Hindlimb muscle (tissue), 1 donor: ENCODE data around the gene IL1RAPL1. TPM values are rescaled to one million over a fixed set of nuclear protein-coding genes. Genes with fewer than 3 reads are reported as not detected.
"Not testable (repeated sequence)": the region's sequence is repeated elsewhere in the genome, so short reads cannot be mapped to it uniquely, and the experiment has no call there.

ENCODE experiments used
- DNase-seq: peaks from one replicate; pipeline ENCODE4 v3.0.0-alpha.2; 2013
- polyA plus RNA-seq: library from polyadenylated mRNA; unstranded; fragments of 120-200 nt; gene quantifications from one replicate; pipeline ENCODE4 v1.2.1, GENCODE V29; 2013; ENCODE audit not compliant: insufficient read length

The IL1RAPL1 gene
- polyA plus RNA-seq, 1 donor: 1.6 TPM

DNA sequence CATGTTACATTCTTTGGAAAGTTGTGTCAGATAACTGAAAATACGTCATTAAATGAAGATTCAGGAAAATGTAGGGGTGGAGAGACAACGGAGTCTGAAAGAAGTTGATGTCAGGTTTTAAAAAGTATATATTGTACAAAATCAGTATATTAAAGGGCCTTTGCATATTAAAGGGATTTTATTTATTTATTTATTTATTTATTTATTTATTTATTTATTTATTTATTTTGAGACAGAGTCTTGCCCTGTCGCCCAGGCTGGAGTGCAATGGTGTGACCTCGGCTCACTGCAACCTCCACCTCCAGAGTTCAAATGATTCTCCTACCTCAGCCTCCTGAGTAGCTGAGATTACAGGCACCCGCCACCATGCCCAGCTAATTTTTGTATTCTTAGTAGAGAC, 213.4 kb downstream of the IL1RAPL1 start:
- DNase-seq: not testable (repeated sequence)

DNA sequence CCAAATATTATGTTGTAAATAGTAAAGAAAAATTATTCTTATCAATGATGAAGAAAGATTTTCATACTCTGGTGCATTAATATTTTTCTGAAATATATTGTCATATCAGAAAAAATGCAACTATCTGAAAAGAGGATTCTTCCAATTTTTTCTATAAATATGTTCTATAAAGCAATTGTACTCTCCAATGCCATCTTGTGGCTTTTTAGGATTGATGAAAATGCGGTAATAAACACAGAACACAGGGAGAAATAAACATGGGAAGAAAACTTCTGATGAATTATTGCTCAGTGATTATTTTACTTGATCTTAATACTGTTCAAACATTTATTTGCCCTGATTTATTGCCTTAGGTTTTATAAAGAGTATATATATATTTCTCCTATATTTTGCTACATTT, 215.4 kb downstream of the IL1RAPL1 start:
- no peak for DNase-seq

DNA sequence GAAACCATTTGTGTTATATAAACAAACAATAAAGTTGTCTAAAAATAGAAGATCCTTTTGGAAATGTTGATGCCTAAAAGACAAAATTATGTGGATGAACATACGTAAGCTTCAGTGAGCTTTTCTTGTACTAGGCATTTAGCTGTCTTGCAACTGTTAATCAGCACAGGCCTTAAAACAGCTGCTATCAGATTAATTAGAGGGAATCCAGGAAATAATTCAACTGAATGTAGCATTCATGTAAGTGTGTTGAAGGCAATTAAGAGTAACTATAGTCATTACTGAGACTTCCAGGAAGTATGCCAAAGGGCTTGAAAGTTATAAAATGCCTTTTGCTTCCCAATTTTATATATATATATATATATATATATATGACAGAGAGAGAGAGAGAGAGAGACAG, 248.7 kb downstream of the IL1RAPL1 start:
- no peak for DNase-seq

DNA sequence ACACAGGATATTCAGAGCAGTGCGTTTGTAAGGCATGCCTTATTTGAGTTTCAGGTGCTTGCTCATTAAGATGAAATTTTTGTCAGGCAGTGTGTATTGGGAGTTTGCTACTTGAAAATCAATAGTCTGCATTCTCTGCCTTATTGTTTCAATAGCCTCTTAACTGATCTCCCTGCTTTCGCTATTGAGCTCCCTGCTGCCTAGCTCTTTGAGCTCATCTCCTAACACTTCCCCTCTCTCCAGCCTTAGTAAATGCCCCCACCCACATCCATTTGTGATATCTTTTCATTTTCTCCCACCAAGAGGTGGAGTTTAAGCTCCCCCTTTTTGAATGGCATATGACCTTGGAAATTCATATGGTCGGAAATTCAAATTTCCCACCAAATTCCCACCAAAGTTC, 256.6 kb downstream of the IL1RAPL1 start:
- no peak for DNase-seq

DNA sequence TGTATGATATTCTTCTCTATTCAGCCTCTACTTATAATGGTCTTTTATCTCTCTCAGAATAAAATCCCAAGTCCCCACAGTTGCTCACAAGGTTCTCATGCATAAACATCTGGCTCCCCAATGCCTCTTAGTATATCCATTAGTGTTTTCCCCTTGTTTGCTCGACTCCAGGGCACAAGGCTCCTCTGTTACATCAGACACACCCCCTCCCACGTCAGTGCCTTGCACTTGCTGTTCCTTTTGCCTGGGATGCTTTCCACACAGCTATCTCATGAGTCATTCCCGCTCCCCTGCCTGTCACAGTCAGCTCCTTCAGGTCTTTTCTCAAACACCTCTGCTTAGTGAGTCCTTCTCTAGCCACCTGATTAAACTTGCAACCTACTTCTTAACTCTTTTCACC, 260.2 kb downstream of the IL1RAPL1 start:
- no peak for DNase-seq

DNA sequence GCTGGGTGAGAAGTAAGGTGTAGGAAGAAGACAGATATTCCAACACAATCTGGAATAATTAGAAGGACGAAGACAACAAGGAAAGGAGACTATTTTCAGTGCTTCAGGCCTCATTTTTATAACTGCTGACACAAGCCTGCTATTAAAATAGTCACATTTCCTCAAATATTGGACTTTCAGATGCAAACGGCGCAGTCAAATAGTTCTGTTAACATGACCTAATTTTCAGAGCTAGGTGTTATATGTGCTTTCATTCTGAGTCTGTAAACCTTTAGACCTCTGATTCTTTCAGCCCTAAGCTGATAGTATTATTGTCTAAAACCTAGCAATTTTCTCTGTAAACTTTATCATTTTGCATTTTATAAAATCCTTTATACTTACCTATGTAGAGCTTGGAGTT, 261.5 kb downstream of the IL1RAPL1 start:
- no peak for DNase-seq

DNA sequence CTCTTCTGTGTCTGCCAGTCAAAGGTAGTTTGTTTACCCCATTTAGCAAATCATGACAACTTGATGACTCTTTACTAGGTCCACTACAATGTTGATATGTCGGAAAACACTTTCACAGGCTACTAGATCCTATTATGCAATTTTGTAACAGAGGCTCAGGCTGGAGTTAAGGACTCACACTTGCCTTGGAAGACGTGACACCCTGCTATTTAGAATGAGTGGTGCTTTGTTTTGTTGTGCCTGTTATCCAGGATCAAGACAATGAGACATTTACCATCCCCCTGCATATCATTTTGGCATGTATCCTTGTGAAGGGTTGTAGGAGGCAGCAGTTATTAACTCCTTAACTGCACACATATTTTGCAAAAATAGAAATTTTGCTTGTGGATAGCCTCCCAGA, 263.7 kb downstream of the IL1RAPL1 start:
- no peak for DNase-seq

DNA sequence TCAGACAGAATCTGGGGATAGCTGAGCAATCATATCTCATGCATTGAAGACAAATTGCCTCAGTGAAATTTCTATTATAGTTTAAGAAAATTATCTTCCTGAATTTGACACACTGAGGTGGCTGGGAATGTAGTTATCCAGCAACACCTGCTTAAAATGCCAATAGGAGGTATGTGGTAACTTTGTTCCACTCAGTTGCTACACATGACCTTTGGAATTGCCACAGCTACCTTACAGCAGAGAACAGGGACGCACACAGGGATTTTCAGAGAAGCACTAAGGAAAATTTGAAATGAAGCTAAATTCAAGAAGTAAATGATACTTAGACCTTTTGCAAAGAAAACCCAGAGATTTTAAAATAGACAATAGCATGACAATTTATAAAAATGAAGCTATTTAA, 264.6 kb downstream of the IL1RAPL1 start:
- no peak for DNase-seq

DNA sequence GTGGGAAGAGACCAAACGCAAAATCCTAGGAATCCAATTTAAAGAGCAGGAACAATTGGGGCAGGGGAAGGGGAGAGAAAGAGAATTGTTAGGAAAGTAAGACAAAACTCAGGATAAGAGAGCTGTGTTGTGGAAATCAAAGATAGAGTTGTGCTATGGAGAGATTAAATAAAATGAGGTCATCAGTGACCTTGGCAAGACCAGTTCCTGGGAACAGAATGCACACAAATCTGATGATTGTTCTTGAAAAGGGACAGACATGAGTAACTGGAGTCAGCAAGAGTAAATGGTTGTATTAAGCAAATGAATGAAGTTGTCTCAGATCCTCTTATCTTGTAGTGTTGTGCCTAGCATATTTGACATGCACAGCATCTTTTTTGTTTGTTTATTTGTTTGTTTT, 267.4 kb downstream of the IL1RAPL1 start:
- no peak for DNase-seq

DNA sequence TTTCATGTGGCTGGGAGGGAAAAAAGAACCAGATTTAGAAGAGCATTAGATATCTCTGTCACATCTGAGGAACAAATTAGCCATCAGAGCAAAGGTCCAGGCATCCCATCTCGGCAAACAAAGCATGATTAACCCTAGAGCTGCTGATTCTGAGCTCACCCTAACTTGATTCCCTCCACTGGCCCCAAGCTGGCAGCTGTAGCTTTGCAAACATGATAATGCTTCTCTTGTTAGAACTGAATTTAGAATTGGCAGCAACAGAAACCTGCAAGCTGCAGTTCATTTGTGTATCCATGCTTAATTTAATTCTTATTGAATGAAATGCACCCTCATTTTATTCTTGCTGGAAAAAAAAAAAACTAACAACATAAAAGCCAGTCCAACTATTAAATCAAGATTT, 289.2 kb downstream of the IL1RAPL1 start:
- no peak for DNase-seq

DNA sequence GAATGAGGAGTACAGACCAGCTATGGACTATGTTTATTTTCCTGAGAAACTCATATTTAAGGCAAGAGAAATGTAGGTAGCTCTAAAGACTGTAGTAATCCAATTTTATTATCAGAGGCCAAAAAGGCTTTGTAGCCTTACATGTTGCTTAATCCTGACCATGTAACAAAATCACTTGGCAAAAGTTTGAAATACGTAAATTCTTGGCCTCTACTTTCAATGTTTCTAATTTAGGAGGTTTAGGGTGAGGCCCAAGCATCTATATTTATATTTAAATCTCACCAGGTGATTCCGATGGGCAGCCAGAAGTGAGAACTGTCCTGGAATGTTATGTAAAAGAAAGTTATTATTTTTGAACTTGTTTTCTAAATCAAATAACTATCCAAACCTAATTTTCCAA, 289.7 kb downstream of the IL1RAPL1 start:
- DNase-seq: no peak

DNA sequence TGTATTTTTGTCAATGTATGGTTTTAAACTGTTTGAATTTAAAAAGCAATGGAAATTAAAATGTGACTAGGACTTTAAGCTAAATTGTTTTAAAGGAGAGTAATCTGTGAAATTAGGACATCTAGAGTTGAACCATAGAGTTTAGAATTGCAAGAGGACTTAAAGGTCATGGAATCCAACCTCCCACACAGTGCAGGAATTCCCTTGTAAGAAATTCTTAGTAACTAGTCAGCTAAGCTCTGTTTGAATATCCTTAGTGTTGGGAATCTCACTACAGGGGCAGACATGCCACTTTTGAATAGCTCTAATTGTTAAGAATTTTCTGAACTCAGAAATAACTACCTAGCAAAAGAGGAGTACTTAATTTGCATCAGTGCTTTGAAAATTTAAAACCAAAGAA, 292.9 kb downstream of the IL1RAPL1 start:
- DNase-seq: no peak

DNA sequence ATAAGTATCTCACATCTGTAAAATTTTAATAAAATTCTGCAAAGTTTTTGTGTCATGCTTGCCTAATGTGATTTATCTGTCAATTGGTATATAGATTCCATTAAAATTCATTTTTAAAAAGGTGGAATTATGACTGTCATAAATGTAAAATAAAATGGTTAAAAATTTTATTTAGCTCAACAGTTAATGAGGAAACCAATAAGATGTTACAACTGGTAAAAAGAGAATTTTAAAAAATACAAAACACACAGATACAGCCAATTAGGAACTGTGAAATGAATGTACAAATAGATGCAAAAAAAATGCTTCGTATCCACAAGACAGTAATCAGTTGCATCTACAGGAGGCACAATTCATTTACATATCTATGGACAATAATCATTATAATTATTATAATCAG, 297.6 kb downstream of the IL1RAPL1 start:
- no peak for DNase-seq

DNA sequence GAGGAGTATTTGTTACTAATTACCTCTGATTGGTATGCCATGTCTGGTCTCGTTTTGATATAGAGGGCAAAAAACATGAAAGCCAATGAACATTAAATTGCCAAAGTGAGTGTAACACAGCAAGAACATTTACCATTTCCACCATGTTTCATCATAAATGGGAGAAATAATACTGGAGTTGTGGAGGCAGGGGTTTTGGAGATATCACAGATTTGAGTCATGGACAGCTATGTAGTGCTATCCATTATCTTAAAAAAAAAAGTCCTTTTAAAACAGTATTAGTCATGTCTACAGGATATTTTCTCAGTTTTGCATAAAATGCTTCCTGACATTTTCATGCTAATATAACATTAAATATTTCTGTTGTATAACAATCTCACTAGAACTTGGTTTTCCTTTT, 301.2 kb downstream of the IL1RAPL1 start:
- DNase-seq: no peak

DNA sequence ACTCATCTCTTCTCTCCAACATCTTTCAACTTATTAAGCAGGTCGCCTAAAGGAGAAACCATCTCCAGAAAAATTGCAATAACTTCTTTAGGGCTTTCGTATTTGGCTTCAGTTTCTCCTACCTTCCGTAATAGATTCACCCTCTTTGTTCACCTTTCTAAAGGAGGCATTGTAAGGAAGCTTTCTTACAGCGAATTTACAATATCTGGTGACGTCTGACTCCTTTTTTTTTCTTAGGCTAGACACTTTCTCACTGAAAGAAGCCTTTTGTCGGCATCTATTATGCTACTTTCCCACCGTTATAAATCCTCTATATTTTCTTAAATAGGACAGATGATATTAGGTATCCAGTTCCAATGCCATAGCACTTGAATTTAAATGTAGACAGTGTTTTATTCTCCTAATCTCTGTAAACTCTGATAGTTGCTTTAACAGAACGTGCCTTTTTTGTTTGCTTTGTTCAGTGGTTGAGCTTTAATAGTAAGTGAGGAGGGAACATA, 302.4 kb downstream of the IL1RAPL1 start:
- DNase-seq: no peak

DNA sequence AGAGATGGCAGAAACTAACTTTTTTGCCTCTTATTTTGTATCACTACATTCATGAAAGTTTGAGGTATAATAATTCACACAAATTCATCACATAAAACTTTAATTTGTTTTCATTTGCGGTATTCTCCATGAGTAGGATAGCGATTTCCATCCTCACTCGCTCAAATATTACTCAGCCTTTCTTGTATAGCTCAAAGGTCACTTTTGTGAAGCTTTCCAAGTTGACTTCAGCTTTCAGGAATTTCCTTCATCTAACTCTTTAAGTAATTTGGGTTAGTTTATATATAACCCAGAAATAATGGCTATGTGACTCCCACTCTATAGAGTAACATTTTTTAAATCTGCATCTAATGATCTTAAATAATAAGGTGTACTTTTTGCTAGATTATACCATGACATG, 314.4 kb downstream of the IL1RAPL1 start:
- DNase-seq: no peak

DNA sequence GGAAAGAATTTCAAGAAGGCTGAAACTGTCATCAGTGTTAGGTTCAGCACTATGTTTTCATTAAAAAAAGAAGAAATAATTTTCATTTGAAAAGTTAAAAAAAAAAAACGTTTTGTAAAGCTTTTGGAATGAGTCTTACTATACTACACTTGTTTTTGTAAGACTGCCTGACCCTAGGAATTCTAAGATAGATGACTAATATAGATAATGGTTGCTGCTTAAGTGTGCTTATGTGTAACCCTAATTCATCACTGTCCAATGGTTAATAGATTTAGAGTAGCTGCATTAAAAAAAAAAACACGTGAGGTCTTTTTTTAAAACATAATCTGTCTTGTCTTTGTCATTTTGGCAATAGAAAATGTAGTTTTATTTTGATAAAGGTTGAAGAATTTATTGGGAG, 323.2 kb downstream of the IL1RAPL1 start:
- no peak for DNase-seq

DNA sequence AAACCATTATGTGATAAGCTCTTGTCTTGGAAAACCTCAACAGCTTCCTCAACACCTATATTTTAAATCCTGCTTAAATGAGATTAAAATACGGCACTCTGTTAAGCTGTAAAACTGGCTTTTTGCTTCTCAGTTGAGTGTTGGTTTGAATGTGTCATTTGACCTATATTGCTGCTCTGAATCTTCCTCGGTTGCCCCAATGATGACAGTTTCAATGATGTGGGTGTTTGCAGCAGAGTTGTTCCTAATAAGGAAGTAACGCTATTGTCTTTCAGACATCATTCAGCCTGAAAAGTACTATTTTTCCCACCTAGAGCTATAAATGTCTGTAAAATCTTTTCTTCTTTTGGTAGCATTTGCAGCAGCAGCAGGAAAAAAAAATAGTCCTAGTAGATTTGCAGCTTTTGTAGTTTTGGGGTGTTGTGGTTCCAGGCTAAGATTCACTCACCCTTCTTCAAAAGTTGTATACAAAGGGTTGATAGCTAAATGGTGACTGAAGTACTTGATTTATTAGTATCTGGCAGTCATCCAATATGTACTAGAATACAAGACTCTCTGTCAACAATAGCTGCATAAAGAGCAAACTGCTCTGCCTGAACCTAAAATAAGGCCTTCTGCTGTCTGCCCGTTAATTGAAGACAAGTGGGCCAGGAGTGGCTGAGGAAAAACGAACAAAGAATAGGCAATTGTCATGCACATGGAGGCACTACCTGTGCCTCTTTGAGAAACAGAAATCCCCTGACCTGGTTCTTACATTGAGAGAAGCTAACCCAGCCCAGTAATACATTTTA, 333.1 kb downstream of the IL1RAPL1 start:
- no peak for DNase-seq

DNA sequence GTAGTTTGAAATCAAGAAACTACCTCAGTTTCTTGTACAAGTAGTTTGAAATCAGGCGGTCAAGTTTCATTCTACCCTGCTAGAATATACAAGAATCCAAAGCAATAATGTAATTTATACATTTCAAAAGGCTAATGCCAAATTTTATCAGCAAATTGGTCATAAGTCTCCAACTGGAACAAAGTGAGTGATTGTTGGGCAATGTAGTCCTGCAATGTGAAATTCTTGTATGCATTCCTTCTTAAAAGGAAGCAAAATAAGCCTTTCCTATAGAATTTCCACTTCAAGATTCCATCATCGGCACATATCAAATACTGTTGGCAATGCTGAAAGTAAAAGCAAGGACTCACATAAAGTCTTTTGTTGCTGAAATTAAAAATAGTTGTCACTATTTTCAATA, 334.9 kb downstream of the IL1RAPL1 start:
- no peak for DNase-seq

DNA sequence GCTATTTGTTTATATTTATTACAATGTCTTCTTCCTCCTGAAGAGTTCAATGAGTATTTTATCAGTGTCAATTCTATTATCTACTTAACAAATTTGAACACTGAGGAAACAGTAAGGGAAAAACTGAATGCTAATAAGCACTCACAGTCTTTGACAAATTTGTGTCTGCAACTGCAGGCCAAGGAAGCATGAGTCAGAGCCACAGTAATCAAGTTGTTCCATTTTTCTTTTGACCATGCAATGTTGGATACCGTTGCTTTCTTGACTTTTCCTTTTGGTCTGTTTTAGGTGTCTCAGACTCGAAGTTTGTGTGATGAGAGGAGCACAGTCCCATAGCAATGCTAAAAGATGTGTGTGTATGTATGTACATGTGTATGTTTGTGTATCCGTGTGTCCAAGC, 359.6 kb downstream of the IL1RAPL1 start:
- DNase-seq: no peak

DNA sequence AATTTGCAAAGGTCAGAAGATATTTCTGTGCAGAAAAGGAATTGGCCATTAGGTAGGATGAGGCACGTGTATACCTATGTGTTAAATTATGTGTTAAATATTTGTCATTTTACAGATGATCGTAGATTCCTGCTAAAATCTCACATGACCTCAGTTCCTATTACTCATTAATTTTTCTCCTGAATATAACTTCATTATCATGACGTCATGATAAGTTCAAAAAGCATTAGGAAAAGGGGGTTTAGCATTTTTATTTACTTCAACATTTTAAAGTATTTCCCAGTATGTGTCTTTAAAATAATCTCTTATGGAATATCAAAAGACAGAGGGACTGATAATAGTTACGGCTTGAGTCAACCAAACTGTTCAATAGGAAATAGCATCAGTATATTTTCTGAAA, 372.8 kb downstream of the IL1RAPL1 start:
- DNase-seq: no peak

DNA sequence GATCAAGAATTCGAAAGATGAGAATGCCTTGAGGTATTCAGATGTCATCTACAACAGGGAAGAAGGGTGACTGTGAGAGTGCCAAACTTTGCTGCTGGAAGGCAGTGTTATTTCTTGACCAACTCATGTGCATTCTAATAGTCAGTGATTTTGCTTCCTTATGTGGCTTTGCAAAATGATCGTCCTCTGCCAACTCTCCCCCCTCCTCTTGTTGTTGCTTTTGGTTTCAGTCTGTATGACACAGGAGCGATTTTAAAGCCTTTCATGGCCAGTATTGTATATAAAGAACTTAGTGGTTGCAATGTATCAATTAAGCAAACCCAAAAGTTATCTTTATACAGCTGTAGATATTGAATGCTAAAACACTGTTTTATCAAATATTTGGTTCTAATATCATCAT, 379.1 kb downstream of the IL1RAPL1 start:
- peak; percentile 7 for DNase-seq

DNA sequence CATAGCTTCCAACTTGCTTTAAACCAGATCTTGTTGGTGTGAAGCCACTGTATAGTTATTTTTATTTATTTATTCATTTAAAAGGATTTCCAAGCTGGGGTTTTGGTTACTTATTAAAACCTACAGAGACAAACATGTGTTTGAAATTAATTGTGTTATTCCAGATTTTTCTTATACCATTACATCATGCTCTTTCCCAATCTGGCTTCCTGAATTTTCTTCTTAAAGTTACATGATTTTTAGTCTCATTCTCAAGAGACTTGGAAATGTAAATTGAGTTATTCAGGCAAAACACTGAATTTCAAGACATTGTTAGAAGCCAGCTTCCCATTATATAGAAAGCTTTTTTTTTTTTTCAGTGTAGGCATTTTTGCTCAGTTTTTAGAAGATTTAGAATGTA, 381.9 kb downstream of the IL1RAPL1 start:
- DNase-seq: peak; percentile 8

DNA sequence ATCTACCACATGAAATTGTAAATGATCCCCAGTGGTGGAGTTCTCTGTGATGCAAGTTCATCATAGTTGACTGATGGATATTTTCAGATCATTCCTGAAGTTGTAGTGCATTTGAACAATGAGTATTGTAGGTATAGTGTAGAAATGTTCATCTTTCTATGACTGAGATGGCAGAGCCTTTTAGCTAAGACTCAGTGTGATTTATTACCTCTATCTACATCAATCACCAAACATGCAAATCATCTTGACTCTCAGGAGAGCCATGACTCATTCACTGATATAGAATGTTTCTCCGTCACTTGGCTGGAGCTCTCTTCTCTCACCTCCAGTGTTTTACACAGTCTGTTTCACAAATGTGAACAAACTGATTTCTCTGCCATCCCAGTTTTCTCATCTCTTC, 392.6 kb downstream of the IL1RAPL1 start:
- DNase-seq: no peak

DNA sequence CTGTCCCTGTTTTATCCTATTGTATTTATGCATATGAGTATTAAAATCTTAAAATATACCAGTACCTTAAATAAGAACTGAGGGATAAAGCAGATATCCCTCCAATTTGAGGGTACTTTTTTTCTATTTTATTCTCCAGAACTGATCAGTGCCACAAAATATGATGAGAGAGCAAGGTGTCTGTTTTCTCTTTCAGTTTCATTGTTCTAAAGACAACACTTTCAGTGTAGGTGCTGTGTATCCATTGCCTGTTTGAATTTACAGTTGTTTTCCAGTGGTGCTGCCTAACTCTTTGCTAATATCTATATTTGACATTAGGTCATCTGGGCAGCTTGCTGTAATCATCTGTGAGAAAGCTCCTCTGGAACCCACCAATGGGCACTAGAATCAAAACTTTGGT, 394.7 kb downstream of the IL1RAPL1 start:
- DNase-seq: no peak
